ENCODE measurements around the gene ERCC6L2.

The ERCC6L2 gene

GRCh38 chr9:95857124-95857523 is 18.4 kb upstream of the ERCC6L2 start:
- Histone ChIP-seq H2AK5ac (ENCODE audit: low read length) (no peak overlapping the region), H3K4me1 (ENCODE audit: control insufficient read depth, low read depth, low read length) (no peaks in the 10 kb centered on the region), H3K56ac (ENCODE audit: low read length) (no peak overlapping the region), H4K5ac (ENCODE audit: low read length) (no peak overlapping the region), H4K8ac (ENCODE audit: low read depth, low read length) (no peak overlapping the region), H3K79me2 (ENCODE audit: control insufficient read depth, insufficient read depth, low read length) (no peaks in the 10 kb centered on the region), H3K36me3 (ENCODE audit: control insufficient read depth, insufficient read depth, low read length) (no peaks in the 10 kb centered on the region), H3K27me3 (ENCODE audit: insufficient read depth, low read length, poor library complexity) (no peaks in the 10 kb centered on the region), H2BK15ac (replicated peaks; ENCODE audit: low read depth) (no peak overlapping the region), H3K4me3 (ENCODE audit: low read length) (no peak overlapping the region), H3K18ac (ENCODE audit: low read length) (no peak overlapping the region), H3K9ac (ENCODE audit: low read length) (no peak overlapping the region), H2BK5ac (ENCODE audit: low read length) (no peak overlapping the region), H3K27ac (ENCODE audit: low read depth, low read length) (no peak overlapping the region), H3K79me1 (ENCODE audit: low read length) (no peaks in the 10 kb centered on the region), H2BK120ac (ENCODE audit: low read depth, low read length) (no peak overlapping the region), H3K23ac (ENCODE audit: low read length) (no peak overlapping the region), H3K4me2 (ENCODE audit: low read length) (no peak overlapping the region), H3K4ac (ENCODE audit: low read depth, low read length) (no peak overlapping the region)
- WGBS (ENCODE audit: extremely low coverage, insufficient coverage, low lambda C conversion rate): no CpG with 5 or more reads among the region's 2 CpGs
- peak; percentile 79 for DNase-seq

DNA sequence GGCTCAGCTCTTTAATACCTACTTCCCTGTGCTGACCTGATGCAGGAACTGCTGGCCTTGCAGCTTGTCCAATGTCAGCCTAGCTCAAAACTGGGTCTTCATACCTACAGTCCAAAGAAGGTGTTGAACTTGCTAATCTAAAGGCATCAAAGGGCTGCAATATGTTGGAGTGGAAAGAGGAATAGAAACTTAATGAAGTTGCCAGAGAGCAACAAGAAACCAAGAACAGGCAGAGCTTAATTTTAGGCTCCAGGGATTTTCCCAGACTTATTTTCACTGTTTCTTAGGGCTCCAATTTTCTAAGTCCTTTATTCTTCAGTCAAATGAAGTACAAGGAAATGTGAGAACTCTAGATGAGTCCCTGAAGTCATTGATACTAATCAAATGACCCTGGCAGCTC is 17.6 kb upstream of the ERCC6L2 start:
- H3K4me2 ChIP-seq (ENCODE audit: low read length): no peak overlapping the region
- no peak overlapping the region for H2BK15ac ChIP-seq (replicated peaks; ENCODE audit: low read depth)
- H3K9ac ChIP-seq (ENCODE audit: low read length): no peak overlapping the region
- H3K36me3 ChIP-seq (ENCODE audit: control insufficient read depth, insufficient read depth, low read length): no peaks in the 10 kb centered on the region
- no peak overlapping the region for H3K4ac ChIP-seq (ENCODE audit: low read depth, low read length)
- no peak overlapping the region for H2BK120ac ChIP-seq (ENCODE audit: low read depth, low read length)
- H3K56ac ChIP-seq (ENCODE audit: low read length): no peak overlapping the region
- no peaks in the 10 kb centered on the region for H3K79me2 ChIP-seq (ENCODE audit: control insufficient read depth, insufficient read depth, low read length)
- H3K4me1 ChIP-seq (ENCODE audit: control insufficient read depth, low read depth, low read length): no peaks in the 10 kb centered on the region
- DNase-seq: no peak
- no peak overlapping the region for H4K8ac ChIP-seq (ENCODE audit: low read depth, low read length)
- no peaks in the 10 kb centered on the region for H3K79me1 ChIP-seq (ENCODE audit: low read length)
- no peak overlapping the region for H4K5ac ChIP-seq (ENCODE audit: low read length)
- H2BK5ac ChIP-seq (ENCODE audit: low read length): no peak overlapping the region
- no peaks in the 10 kb centered on the region for H3K27me3 ChIP-seq (ENCODE audit: insufficient read depth, low read length, poor library complexity)
- H3K18ac ChIP-seq (ENCODE audit: low read length): no peak overlapping the region
- no peak overlapping the region for H3K4me3 ChIP-seq (ENCODE audit: low read length)
- H3K23ac ChIP-seq (ENCODE audit: low read length): no peak overlapping the region
- no peak overlapping the region for H2AK5ac ChIP-seq (ENCODE audit: low read length)
- H3K27ac ChIP-seq (ENCODE audit: low read depth, low read length): no peak overlapping the region

DNA sequence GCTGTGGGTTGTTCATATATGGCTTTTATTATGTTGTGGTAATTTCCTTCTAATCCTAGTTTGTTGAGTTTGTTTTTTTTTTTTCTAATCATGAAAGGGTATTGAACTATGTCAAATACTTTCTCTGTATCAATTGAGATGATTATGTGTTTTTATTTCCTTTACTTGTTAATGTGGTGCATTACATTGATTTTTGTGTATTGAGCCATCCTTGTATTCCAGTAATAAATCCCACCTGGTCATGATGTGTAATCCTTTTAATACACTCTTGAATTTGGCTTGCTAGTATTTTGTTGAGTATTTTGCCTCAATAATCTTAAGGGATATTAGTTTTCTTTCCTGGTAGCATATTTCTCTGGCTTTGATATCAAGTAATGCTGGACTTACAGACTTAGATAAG is 13.1 kb upstream of the ERCC6L2 start:
- H3K27me3 ChIP-seq (ENCODE audit: insufficient read depth, low read length, poor library complexity): no peaks in the 10 kb centered on the region
- H2AK5ac ChIP-seq (ENCODE audit: low read length): no peak overlapping the region
- H4K8ac ChIP-seq (ENCODE audit: low read depth, low read length): no peak overlapping the region
- no peak overlapping the region for H3K23ac ChIP-seq (ENCODE audit: low read length)
- no peak overlapping the region for H3K56ac ChIP-seq (ENCODE audit: low read length)
- H3K4me1 ChIP-seq (ENCODE audit: control insufficient read depth, low read depth, low read length): no peaks in the 10 kb centered on the region
- H3K36me3 ChIP-seq (ENCODE audit: control insufficient read depth, insufficient read depth, low read length): no peaks in the 10 kb centered on the region
- no peak overlapping the region for H3K27ac ChIP-seq (ENCODE audit: low read depth, low read length)
- H3K4me2 ChIP-seq (ENCODE audit: low read length): no peak overlapping the region
- no peak overlapping the region for H3K9ac ChIP-seq (ENCODE audit: low read length)
- H3K79me2 ChIP-seq (ENCODE audit: control insufficient read depth, insufficient read depth, low read length): no peaks in the 10 kb centered on the region
- H3K4me3 ChIP-seq (ENCODE audit: low read length): no peak overlapping the region
- no peak overlapping the region for H3K18ac ChIP-seq (ENCODE audit: low read length)
- H2BK15ac ChIP-seq (replicated peaks; ENCODE audit: low read depth): no peak overlapping the region
- H3K79me1 ChIP-seq (ENCODE audit: low read length): no peaks in the 10 kb centered on the region
- H3K4ac ChIP-seq (ENCODE audit: low read depth, low read length): no peak overlapping the region
- no peak overlapping the region for H4K5ac ChIP-seq (ENCODE audit: low read length)
- no peak overlapping the region for H2BK5ac ChIP-seq (ENCODE audit: low read length)
- DNase-seq: no peak
- no peak overlapping the region for H2BK120ac ChIP-seq (ENCODE audit: low read depth, low read length)

DNA sequence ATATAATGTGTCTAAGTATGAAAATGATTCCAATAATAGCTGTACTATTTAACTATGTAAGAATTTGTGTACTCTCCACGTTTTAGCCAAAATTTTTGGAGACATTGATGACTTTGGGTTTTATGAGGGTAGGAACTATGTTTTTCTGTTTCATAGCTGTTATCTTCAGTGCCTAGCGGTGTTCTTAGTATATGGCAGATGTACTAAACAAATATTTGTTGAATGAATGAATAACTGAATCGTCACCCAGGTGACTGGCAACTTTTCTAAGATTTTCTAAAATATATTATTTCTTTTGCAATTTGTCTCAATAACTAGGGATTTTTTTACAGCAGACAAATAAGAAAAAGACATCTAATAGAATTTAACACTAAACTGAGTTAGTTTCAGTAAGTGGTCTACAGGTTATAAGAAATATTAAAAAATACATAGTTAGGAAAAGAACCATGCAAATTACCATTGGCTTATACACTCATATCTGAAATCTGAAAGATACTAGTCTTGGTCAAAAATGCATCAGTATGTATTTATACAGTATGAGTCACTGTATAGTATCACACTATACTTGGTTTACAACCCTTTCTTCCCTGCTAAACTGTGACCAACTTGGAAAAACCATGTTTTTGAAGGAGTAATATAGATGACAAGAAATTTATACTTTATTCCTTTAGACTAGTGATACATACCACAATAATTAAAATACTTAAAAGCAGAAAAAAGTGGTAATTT is 10.5 kb upstream of the ERCC6L2 start:
- H3K79me2 ChIP-seq (ENCODE audit: control insufficient read depth, insufficient read depth, low read length): no peaks in the 10 kb centered on the region
- no peak overlapping the region for H2BK120ac ChIP-seq (ENCODE audit: low read depth, low read length)
- H2AK5ac ChIP-seq (ENCODE audit: low read length): no peak overlapping the region
- H3K4me2 ChIP-seq (ENCODE audit: low read length): no peak overlapping the region
- no peak overlapping the region for H4K5ac ChIP-seq (ENCODE audit: low read length)
- H3K56ac ChIP-seq (ENCODE audit: low read length): no peak overlapping the region
- no peak overlapping the region for H3K23ac ChIP-seq (ENCODE audit: low read length)
- no peak for DNase-seq
- H3K27ac ChIP-seq (ENCODE audit: low read depth, low read length): no peak overlapping the region
- no peaks in the 10 kb centered on the region for H3K79me1 ChIP-seq (ENCODE audit: low read length)
- H3K4me1 ChIP-seq (ENCODE audit: control insufficient read depth, low read depth, low read length): no peaks in the 10 kb centered on the region
- H2BK5ac ChIP-seq (ENCODE audit: low read length): no peak overlapping the region
- no peak overlapping the region for H3K9ac ChIP-seq (ENCODE audit: low read length)
- no peak overlapping the region for H3K18ac ChIP-seq (ENCODE audit: low read length)
- no peaks in the 10 kb centered on the region for H3K27me3 ChIP-seq (ENCODE audit: insufficient read depth, low read length, poor library complexity)
- no peak overlapping the region for H2BK15ac ChIP-seq (replicated peaks; ENCODE audit: low read depth)
- H3K36me3 ChIP-seq (ENCODE audit: control insufficient read depth, insufficient read depth, low read length): no peaks in the 10 kb centered on the region
- no peak overlapping the region for H3K4ac ChIP-seq (ENCODE audit: low read depth, low read length)
- no CpG with 5 or more reads among the region's 3 CpGs for WGBS (ENCODE audit: extremely low coverage, insufficient coverage, low lambda C conversion rate)
- no peak overlapping the region for H4K8ac ChIP-seq (ENCODE audit: low read depth, low read length)
- H3K4me3 ChIP-seq (ENCODE audit: low read length): no peak overlapping the region

GRCh38 chr9:95870352-95870751 is 5.1 kb upstream of the ERCC6L2 start:
- no peak overlapping the region for H3K27ac ChIP-seq (ENCODE audit: low read depth, low read length)
- no peak overlapping the region for H3K18ac ChIP-seq (ENCODE audit: low read length)
- no peak overlapping the region for H3K4me3 ChIP-seq (ENCODE audit: low read length)
- no peak overlapping the region for H3K4me2 ChIP-seq (ENCODE audit: low read length)
- H2BK120ac ChIP-seq (ENCODE audit: low read depth, low read length): no peak overlapping the region
- H3K9ac ChIP-seq (ENCODE audit: low read length): no peak overlapping the region
- no peak for DNase-seq
- H2BK5ac ChIP-seq (ENCODE audit: low read length): no peak overlapping the region
- WGBS (ENCODE audit: extremely low coverage, insufficient coverage, low lambda C conversion rate): no CpG with 5 or more reads among the region's 1 CpG
- no peak overlapping the region for H4K8ac ChIP-seq (ENCODE audit: low read depth, low read length)
- no peaks in the 10 kb centered on the region for H3K36me3 ChIP-seq (ENCODE audit: control insufficient read depth, insufficient read depth, low read length)
- H3K23ac ChIP-seq (ENCODE audit: low read length): no peak overlapping the region
- H3K56ac ChIP-seq (ENCODE audit: low read length): no peak overlapping the region
- H2BK15ac ChIP-seq (replicated peaks; ENCODE audit: low read depth): no peak overlapping the region
- no peaks in the 10 kb centered on the region for H3K4me1 ChIP-seq (ENCODE audit: control insufficient read depth, low read depth, low read length)
- H4K5ac ChIP-seq (ENCODE audit: low read length): no peak overlapping the region
- H3K79me1 ChIP-seq (ENCODE audit: low read length): peaks cover 2% of the 10 kb centered on the region
- no peaks in the 10 kb centered on the region for H3K27me3 ChIP-seq (ENCODE audit: insufficient read depth, low read length, poor library complexity)
- no peak overlapping the region for H3K4ac ChIP-seq (ENCODE audit: low read depth, low read length)
- H3K79me2 ChIP-seq (ENCODE audit: control insufficient read depth, insufficient read depth, low read length): peaks cover 2% of the 10 kb centered on the region
- no peak overlapping the region for H2AK5ac ChIP-seq (ENCODE audit: low read length)

DNA sequence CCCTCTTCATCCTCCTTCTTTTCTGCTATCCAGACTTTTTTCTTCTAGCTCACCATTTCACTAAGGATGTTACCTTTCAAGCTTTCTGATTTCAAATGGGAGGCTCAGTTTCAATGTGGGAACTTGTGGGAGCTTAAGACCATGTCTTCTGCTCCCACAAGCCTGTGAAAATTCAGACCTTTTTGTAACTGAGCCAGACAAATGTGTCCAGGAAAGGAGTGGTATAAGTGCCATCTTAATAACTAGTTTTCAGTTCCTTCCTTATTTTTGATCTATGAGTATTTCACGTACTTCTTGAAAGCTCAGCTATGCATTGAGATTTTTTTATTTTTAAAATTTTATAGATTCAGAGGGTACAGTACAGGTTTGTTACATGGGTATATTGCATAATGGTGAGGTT is 4.6 kb upstream of the ERCC6L2 start:
- H3K9ac ChIP-seq (ENCODE audit: low read length): no peak overlapping the region
- no peak overlapping the region for H3K4me3 ChIP-seq (ENCODE audit: low read length)
- H3K56ac ChIP-seq (ENCODE audit: low read length): no peak overlapping the region
- no peak overlapping the region for H3K4ac ChIP-seq (ENCODE audit: low read depth, low read length)
- H2BK5ac ChIP-seq (ENCODE audit: low read length): no peak overlapping the region
- DNase-seq: no peak
- no peak overlapping the region for H3K18ac ChIP-seq (ENCODE audit: low read length)
- no peak overlapping the region for H3K23ac ChIP-seq (ENCODE audit: low read length)
- H2AK5ac ChIP-seq (ENCODE audit: low read length): no peak overlapping the region
- no peak overlapping the region for H3K4me2 ChIP-seq (ENCODE audit: low read length)
- H2BK15ac ChIP-seq (replicated peaks; ENCODE audit: low read depth): no peak overlapping the region
- H3K27me3 ChIP-seq (ENCODE audit: insufficient read depth, low read length, poor library complexity): no peaks in the 10 kb centered on the region
- H3K27ac ChIP-seq (ENCODE audit: low read depth, low read length): no peak overlapping the region
- no peaks in the 10 kb centered on the region for H3K4me1 ChIP-seq (ENCODE audit: control insufficient read depth, low read depth, low read length)
- no CpG with 5 or more reads among the region's 1 CpG for WGBS (ENCODE audit: extremely low coverage, insufficient coverage, low lambda C conversion rate)
- H4K5ac ChIP-seq (ENCODE audit: low read length): no peak overlapping the region
- no peaks in the 10 kb centered on the region for H3K36me3 ChIP-seq (ENCODE audit: control insufficient read depth, insufficient read depth, low read length)
- H3K79me1 ChIP-seq (ENCODE audit: low read length): peaks cover 2% of the 10 kb centered on the region
- H3K79me2 ChIP-seq (ENCODE audit: control insufficient read depth, insufficient read depth, low read length): peaks cover 2% of the 10 kb centered on the region
- no peak overlapping the region for H2BK120ac ChIP-seq (ENCODE audit: low read depth, low read length)
- no peak overlapping the region for H4K8ac ChIP-seq (ENCODE audit: low read depth, low read length)
